ENCODE measurements around the gene PRDM15.

The PRDM15 gene

DNA sequence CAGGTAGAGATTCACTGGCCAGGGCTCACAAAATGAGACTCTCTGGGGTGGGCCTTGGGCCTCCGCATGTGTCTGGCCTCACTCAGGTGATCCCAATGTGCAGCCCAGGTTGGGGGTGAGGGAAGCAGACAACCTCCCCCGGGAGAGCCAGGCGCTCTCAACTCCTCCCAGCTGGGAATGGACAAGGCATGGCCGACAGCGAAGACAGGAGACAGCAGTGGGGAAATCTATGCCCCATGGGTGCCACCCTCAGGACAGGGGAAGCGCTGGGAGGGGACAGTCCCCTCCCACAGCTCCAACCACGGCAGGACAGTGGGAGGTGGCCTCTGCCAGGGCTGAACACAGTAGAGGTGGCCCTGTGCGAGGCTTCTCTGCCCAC, 47.7 kb downstream of the PRDM15 start:
- no peak overlapping the region for H3K14ac ChIP-seq (ENCODE audit: low read length)
- H3K36me3 ChIP-seq (ENCODE audit: control insufficient read depth in 1 of 2, insufficient read depth in 2 of 2, low read length in 2 of 2): peaks cover 30 to 35% of the 10 kb centered on the region in 2 experiments
- H2AK5ac ChIP-seq (ENCODE audit: low read length): no peak overlapping the region
- H2BK120ac ChIP-seq (ENCODE audit: insufficient read depth, low read length, poor library complexity): no peak overlapping the region
- no peak overlapping the region for H4K8ac ChIP-seq (ENCODE audit: low read depth, low read length)
- H3K79me2 ChIP-seq (ENCODE audit: control insufficient read depth, insufficient read depth, low read length, poor library complexity): no peaks in the 10 kb centered on the region
- H3K4ac ChIP-seq (ENCODE audit: low read depth, low read length): no peak overlapping the region
- no peak overlapping the region for H2BK5ac ChIP-seq (ENCODE audit: low read depth, low read length, poor library complexity)
- H3K79me1 ChIP-seq (ENCODE audit: low read length): no peaks in the 10 kb centered on the region
- no peak overlapping the region for H4K91ac ChIP-seq (ENCODE audit: low read depth, low read length)
- no CpG with 5 or more reads among the region's 8 CpGs for WGBS (ENCODE audit: extremely low coverage, insufficient coverage, insufficient read length)
- H3K9me3 ChIP-seq (ENCODE audit: insufficient read depth, low read depth, low read length): no peaks in the 10 kb centered on the region
- no peaks in the 10 kb centered on the region for H3K27me3 ChIP-seq (ENCODE audit: insufficient read depth, low read length)
- H3K4me2 ChIP-seq (ENCODE audit: low read length): no peak overlapping the region
- H2BK12ac ChIP-seq (ENCODE audit: low read length): no peak overlapping the region
- no peak overlapping the region for H4K12ac ChIP-seq (ENCODE audit: low read depth, low read length)
- H2AFZ ChIP-seq (ENCODE audit: insufficient read depth, low read length, poor library complexity): no peak overlapping the region
- H3K4me1 ChIP-seq (ENCODE audit: control insufficient read depth in 1 of 2, insufficient read depth in 2 of 2, low read length in 2 of 2): no peaks in the 10 kb centered on the region
- no peak overlapping the region for H3K4me3 ChIP-seq (ENCODE audit: low read depth, low read length)
- H3K18ac ChIP-seq (ENCODE audit: low read length): no peak overlapping the region
- no peak overlapping the region for H3K23ac ChIP-seq (ENCODE audit: low read length)
- no peak overlapping the region for H3K27ac ChIP-seq (ENCODE audit: low read depth, low read length)
- no peak for DNase-seq
- H3K9ac ChIP-seq (ENCODE audit: low read length): no peak overlapping the region

DNA sequence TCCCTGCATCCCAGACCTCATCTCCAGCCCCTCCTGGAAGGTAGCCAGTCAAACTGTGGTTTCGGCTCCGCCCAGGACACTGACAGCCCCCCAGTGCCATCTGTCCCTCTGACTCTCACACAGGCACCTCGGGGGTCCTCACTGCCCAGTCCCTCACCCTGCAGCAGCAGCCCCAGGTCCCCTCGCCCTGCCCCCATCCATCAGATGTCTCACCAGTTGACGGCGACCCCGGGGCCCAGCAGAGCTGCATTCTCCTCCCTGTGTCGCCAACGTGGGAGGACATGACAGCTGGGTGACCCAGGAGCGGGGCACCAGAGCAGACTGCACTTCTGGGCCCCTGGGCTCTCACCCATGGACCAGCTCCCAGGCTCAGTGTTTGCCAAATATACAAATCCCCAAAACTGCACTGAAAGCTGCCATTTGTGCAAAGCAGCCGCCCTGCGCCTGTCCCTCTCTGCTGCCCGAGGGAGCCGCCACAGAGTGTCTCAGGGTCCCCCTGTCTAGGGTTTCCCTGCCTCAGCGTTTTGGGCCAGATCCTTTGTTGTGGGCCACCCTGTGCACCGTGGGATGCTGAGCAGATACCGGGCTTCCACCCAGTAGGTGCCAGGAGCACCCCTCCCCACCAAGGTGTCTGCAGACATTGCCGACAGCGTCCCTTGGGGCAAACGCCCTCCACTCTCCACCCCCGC, 48.2 kb downstream of the PRDM15 start:
- H3K36me3 ChIP-seq (ENCODE audit: control insufficient read depth in 1 of 2, insufficient read depth in 2 of 2, low read length in 2 of 2): peaks cover 25 to 32% of the 10 kb centered on the region in 2 experiments
- H3K9me3 ChIP-seq (ENCODE audit: insufficient read depth, low read depth, low read length): no peaks in the 10 kb centered on the region
- no peak overlapping the region for H3K18ac ChIP-seq (ENCODE audit: low read length)
- H3K4me3 ChIP-seq (ENCODE audit: low read depth, low read length): no peak overlapping the region
- H3K27ac ChIP-seq (ENCODE audit: low read depth, low read length): no peak overlapping the region
- no peak overlapping the region for H3K4ac ChIP-seq (ENCODE audit: low read depth, low read length)
- H2AFZ ChIP-seq (ENCODE audit: insufficient read depth, low read length, poor library complexity): no peak overlapping the region
- no peak overlapping the region for H4K8ac ChIP-seq (ENCODE audit: low read depth, low read length)
- DNase-seq: no peak
- no peaks in the 10 kb centered on the region for H3K27me3 ChIP-seq (ENCODE audit: insufficient read depth, low read length)
- no peaks in the 10 kb centered on the region for H3K79me1 ChIP-seq (ENCODE audit: low read length)
- H3K14ac ChIP-seq (ENCODE audit: low read length): no peak overlapping the region
- H2AK5ac ChIP-seq (ENCODE audit: low read length): no peak overlapping the region
- H3K4me1 ChIP-seq (ENCODE audit: control insufficient read depth in 1 of 2, insufficient read depth in 2 of 2, low read length in 2 of 2): no peaks in the 10 kb centered on the region
- H3K9ac ChIP-seq (ENCODE audit: low read length): no peak overlapping the region
- H4K12ac ChIP-seq (ENCODE audit: low read depth, low read length): no peak overlapping the region
- WGBS (ENCODE audit: extremely low coverage, insufficient coverage, insufficient read length): no CpG with 5 or more reads among the region's 21 CpGs
- no peak overlapping the region for H3K23ac ChIP-seq (ENCODE audit: low read length)
- no peak overlapping the region for H2BK5ac ChIP-seq (ENCODE audit: low read depth, low read length, poor library complexity)
- H3K4me2 ChIP-seq (ENCODE audit: low read length): no peak overlapping the region
- H3K79me2 ChIP-seq (ENCODE audit: control insufficient read depth, insufficient read depth, low read length, poor library complexity): no peaks in the 10 kb centered on the region
- H2BK120ac ChIP-seq (ENCODE audit: insufficient read depth, low read length, poor library complexity): no peak overlapping the region
- no peak overlapping the region for H4K91ac ChIP-seq (ENCODE audit: low read depth, low read length)
- no peak overlapping the region for H2BK12ac ChIP-seq (ENCODE audit: low read length)

DNA sequence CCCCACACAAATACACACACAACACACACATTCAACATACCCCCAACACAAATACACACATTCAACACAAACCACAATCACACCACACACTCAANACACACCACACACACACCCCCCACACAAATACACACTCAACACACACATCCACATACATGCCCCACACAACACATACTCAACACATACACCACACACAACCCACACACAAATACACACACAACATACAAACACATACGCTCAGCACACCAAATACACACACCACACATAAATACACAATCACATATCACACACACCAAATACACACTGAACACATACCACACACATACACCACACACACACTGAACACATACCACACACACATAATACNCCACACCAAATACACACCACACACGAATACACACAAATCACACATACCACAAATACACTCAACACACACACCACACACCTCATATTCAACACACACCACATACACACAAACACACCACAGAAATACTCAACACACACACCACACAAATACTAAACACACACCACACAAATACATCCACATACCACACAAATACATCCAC, 48.9 kb downstream of the PRDM15 start:
- H3K23ac ChIP-seq (ENCODE audit: low read length): peak overlapping the region; percentile 44
- H3K79me2 ChIP-seq (ENCODE audit: control insufficient read depth, insufficient read depth, low read length, poor library complexity): no peaks in the 10 kb centered on the region
- no peak overlapping the region for H4K12ac ChIP-seq (ENCODE audit: low read depth, low read length)
- no peak overlapping the region for H2AFZ ChIP-seq (ENCODE audit: insufficient read depth, low read length, poor library complexity)
- no peak overlapping the region for H2BK5ac ChIP-seq (ENCODE audit: low read depth, low read length, poor library complexity)
- no peaks in the 10 kb centered on the region for H3K9me3 ChIP-seq (ENCODE audit: insufficient read depth, low read depth, low read length)
- no peak overlapping the region for H3K14ac ChIP-seq (ENCODE audit: low read length)
- no peak overlapping the region for H3K9ac ChIP-seq (ENCODE audit: low read length)
- H3K18ac ChIP-seq (ENCODE audit: low read length): no peak overlapping the region
- no peak overlapping the region for H2AK5ac ChIP-seq (ENCODE audit: low read length)
- no peak for DNase-seq
- H3K27me3 ChIP-seq (ENCODE audit: insufficient read depth, low read length): no peaks in the 10 kb centered on the region
- H3K27ac ChIP-seq (ENCODE audit: low read depth, low read length): no peak overlapping the region
- H2BK12ac ChIP-seq (ENCODE audit: low read length): no peak overlapping the region
- no peak overlapping the region for H3K4ac ChIP-seq (ENCODE audit: low read depth, low read length)
- H3K4me1 ChIP-seq (ENCODE audit: control insufficient read depth in 1 of 2, insufficient read depth in 2 of 2, low read length in 2 of 2): no peaks in the 10 kb centered on the region
- no peak overlapping the region for H3K4me2 ChIP-seq (ENCODE audit: low read length)
- no peaks in the 10 kb centered on the region for H3K79me1 ChIP-seq (ENCODE audit: low read length)
- H4K8ac ChIP-seq (ENCODE audit: low read depth, low read length): no peak overlapping the region
- WGBS (ENCODE audit: extremely low coverage, insufficient coverage, insufficient read length): 100% methylated on average over 2 of the region's 2 CpGs
- no peak overlapping the region for H4K91ac ChIP-seq (ENCODE audit: low read depth, low read length)
- H3K4me3 ChIP-seq (ENCODE audit: low read depth, low read length): no peak overlapping the region
- H2BK120ac ChIP-seq (ENCODE audit: insufficient read depth, low read length, poor library complexity): no peak overlapping the region
- peaks cover 20 to 33% of the 10 kb centered on the region in 2 experiments for H3K36me3 ChIP-seq (ENCODE audit: control insufficient read depth in 1 of 2, insufficient read depth in 2 of 2, low read length in 2 of 2)

DNA sequence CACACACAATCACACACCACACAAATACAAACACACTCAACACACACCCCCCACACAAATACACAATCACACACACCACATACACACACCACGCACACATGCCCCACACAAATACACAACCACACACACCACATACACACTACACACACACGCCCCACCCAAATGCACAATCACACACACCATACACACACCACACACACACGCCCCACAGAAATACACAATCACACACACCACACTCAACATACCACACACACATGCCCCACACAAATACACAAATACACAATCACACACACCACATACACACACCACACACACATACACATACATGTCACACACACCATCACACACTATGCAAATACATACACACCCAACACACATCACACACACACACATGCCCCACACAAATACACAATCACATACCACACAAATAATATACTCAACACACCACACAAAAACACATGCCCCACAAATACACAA, 50.2 kb downstream of the PRDM15 start:
- Histone ChIP-seq H2AK5ac (ENCODE audit: low read length) (no peak overlapping the region), H3K14ac (ENCODE audit: low read length) (no peak overlapping the region), H3K79me2 (ENCODE audit: control insufficient read depth, insufficient read depth, low read length, poor library complexity) (no peaks in the 10 kb centered on the region), H2BK12ac (ENCODE audit: low read length) (no peak overlapping the region), H3K4me2 (ENCODE audit: low read length) (no peak overlapping the region), H3K9me3 (ENCODE audit: insufficient read depth, low read depth, low read length) (no peaks in the 10 kb centered on the region), H3K79me1 (ENCODE audit: low read length) (no peaks in the 10 kb centered on the region), H4K8ac (ENCODE audit: low read depth, low read length) (no peak overlapping the region), H4K12ac (ENCODE audit: low read depth, low read length) (no peak overlapping the region), H3K4me1 (ENCODE audit: control insufficient read depth in 1 of 2, insufficient read depth in 2 of 2, low read length in 2 of 2) (no peaks in the 10 kb centered on the region), H3K27ac (ENCODE audit: low read depth, low read length) (no peak overlapping the region), H2BK120ac (ENCODE audit: insufficient read depth, low read length, poor library complexity) (no peak overlapping the region), H3K36me3 (ENCODE audit: control insufficient read depth in 1 of 2, insufficient read depth in 2 of 2, low read length in 2 of 2) (peaks cover 8 to 28% of the 10 kb centered on the region in 2 experiments), H3K18ac (ENCODE audit: low read length) (no peak overlapping the region), H4K91ac (ENCODE audit: low read depth, low read length) (no peak overlapping the region), H3K4ac (ENCODE audit: low read depth, low read length) (no peak overlapping the region), H3K27me3 (ENCODE audit: insufficient read depth, low read length) (no peaks in the 10 kb centered on the region), H3K4me3 (ENCODE audit: low read depth, low read length) (no peak overlapping the region), H2BK5ac (ENCODE audit: low read depth, low read length, poor library complexity) (no peak overlapping the region), H3K9ac (ENCODE audit: low read length) (no peak overlapping the region), H2AFZ (ENCODE audit: insufficient read depth, low read length, poor library complexity) (no peak overlapping the region), H3K23ac (ENCODE audit: low read length) (no peak overlapping the region)
- WGBS (ENCODE audit: extremely low coverage, insufficient coverage, insufficient read length): 100% methylated on average over 3 of the region's 3 CpGs
- DNase-seq: no peak
